ENCODE data around the gene CDH23. TPM values are rescaled to one million over a fixed set of nuclear protein-coding genes. Genes with fewer than 3 reads are reported as not detected.

Gene CDH23
- total RNA-seq, 1 experiment from 2014 or later = 0.34 TPM

DNA sequence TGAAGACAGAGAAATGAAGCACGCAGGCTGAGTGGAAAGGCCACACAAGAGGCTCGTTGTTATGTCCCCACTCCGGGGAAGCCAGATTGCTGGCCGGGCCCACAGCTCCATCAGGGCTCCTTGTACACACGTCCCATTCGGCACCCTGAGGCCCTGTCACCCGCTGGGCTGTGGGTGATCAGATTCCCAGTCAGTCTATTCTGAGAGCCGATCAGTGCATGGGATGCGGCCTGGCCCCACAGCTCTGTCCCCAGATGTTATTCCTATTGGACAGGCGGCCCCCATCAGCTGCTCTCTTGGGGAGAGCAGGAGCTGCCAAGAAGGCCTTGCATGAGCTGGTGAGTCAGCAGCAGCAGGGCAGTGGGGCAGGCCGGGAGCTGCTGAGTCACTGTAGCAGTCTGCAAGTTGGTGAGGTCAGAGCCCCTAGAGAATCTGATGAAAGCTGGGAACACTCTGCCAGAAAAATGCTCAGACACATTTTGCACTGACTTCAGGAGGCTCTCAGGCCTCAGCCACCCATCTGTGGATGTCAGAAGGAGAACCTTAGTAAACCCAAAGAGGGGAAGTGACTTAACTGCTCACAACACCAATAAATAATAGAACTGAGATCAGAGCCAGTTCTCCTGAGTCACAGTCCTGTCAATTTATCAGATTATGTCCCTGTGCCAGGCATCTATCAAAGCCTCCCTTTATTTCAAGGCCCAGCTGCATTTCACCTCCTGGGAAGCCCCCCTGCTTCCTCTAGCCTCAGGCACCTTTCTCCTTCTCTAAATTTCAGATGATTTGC is 463.7 kb downstream of the CDH23 start:
- Histone ChIP-seq H3K27me3 (replicated peaks; ENCODE audit: control insufficient read depth, insufficient read depth, low read length) (no peaks in the 10 kb centered on the region), H3K4me1 (peaks cover 11% of the 10 kb centered on the region), H3K36me3 (ENCODE audit: control insufficient read depth, insufficient read depth, low read length) (no peaks in the 10 kb centered on the region), H3K9me3 (no peaks in the 10 kb centered on the region), H3K4me3 (ENCODE audit: low read depth, low read length) (no peak overlapping the region)
- Mint-ChIP-seq H3K4me3 (ENCODE audit: unreplicated experiment) (no peak overlapping the region), H3K27ac (ENCODE audit: unreplicated experiment) (peak overlapping the region; percentile 91), H3K4me1 (ENCODE audit: low read depth, unreplicated experiment) (peaks cover 6% of the 10 kb centered on the region), H3K36me3 (ENCODE audit: insufficient read depth, unreplicated experiment) (peaks cover 8% of the 10 kb centered on the region), H3K27me3 (ENCODE audit: insufficient read depth, unreplicated experiment) (no peaks in the 10 kb centered on the region), H3K9me3 (ENCODE audit: unreplicated experiment) (no peaks in the 10 kb centered on the region)
- POLR2A ChIA-PET = interaction anchor here (0.5 to 2.7 kb wide), 4 partner anchors 8 to 23 kb away, joined by 3 to 29 read pairs (median 3); partner anchors contain the start of gene PSAP
- peak; percentile 87 to 90 for DNase-seq
- TF ChIP-seq, protein P1, sequence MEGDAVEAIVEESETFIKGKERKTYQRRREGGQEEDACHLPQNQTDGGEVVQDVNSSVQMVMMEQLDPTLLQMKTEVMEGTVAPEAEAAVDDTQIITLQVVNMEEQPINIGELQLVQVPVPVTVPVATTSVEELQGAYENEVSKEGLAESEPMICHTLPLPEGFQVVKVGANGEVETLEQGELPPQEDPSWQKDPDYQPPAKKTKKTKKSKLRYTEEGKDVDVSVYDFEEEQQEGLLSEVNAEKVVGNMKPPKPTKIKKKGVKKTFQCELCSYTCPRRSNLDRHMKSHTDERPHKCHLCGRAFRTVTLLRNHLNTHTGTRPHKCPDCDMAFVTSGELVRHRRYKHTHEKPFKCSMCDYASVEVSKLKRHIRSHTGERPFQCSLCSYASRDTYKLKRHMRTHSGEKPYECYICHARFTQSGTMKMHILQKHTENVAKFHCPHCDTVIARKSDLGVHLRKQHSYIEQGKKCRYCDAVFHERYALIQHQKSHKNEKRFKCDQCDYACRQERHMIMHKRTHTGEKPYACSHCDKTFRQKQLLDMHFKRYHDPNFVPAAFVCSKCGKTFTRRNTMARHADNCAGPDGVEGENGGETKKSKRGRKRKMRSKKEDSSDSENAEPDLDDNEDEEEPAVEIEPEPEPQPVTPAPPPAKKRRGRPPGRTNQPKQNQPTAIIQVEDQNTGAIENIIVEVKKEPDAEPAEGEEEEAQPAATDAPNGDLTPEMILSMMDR (IDR thresholded peaks at IDR 0.05; ENCODE audit: insufficient read depth in 1 of 2, low read depth in 1 of 2, low read length in 1 of 2, severe bottlenecking in 1 of 2, unreplicated experiment in 1 of 2) = no peak
- CTCF ChIA-PET = interaction anchor here (0.5 to 1.5 kb wide), 6 partner anchors 9 to 46 kb away, joined by 3 to 6 read pairs (median 4); partner anchors contain the start of gene PSAP
- BruUV-seq (replicated peaks) = TSS peak; percentile 83
- intact Hi-C loops (cut with micrococcal nuclease; ENCODE audit: unreplicated experiment) = no loop called here

DNA sequence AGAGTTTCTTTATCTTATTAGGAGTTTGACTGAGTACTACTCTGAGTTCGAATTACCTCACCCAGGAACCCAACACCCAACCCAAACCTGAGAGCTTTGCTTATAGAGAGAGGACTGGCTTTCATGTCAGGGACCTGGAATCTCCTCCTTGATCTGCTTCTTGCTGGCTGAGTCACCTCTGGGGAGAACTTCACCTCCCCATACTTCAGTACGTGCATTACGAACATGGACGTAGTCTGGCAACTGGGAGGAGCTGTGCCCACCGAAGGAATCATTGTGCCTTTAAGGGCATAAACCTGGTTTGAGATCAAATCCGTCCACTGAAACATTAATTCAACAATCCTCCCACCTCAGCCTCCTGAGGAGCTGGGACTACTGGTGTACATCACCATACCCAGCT is 466.5 kb downstream of the CDH23 start:
- Mint-ChIP-seq H3K9me3 (ENCODE audit: unreplicated experiment) (no peaks in the 10 kb centered on the region), H3K4me1 (ENCODE audit: low read depth, unreplicated experiment) (peaks cover 14% of the 10 kb centered on the region), H3K27ac (ENCODE audit: unreplicated experiment) (no peak overlapping the region), H3K36me3 (ENCODE audit: insufficient read depth, unreplicated experiment) (peaks cover 8% of the 10 kb centered on the region), H3K4me3 (ENCODE audit: unreplicated experiment) (no peak overlapping the region), H3K27me3 (ENCODE audit: insufficient read depth, unreplicated experiment) (no peaks in the 10 kb centered on the region)
- no peaks in the 10 kb centered on the region for H3K9me3 ChIP-seq
- H3K4me1 ChIP-seq = peaks cover 19% of the 10 kb centered on the region
- TF ChIP-seq, protein P1 (IDR thresholded peaks at IDR 0.05; ENCODE audit: insufficient read depth in 1 of 2, low read depth in 1 of 2, low read length in 1 of 2, severe bottlenecking in 1 of 2, unreplicated experiment in 1 of 2) = no peak
- H3K4me3 ChIP-seq (ENCODE audit: low read depth, low read length) = no peak overlapping the region
- ChIA-PET POLR2A (no interaction called here), CTCF (interaction anchor here (0.5 to 1.2 kb wide), 2 partner anchors 12 to 499 kb away, joined by 3 read pairs; partner anchors contain the start of gene PSAP)
- no peaks in the 10 kb centered on the region for H3K36me3 ChIP-seq (ENCODE audit: control insufficient read depth, insufficient read depth, low read length)
- H3K27me3 ChIP-seq (replicated peaks; ENCODE audit: control insufficient read depth, insufficient read depth, low read length) = no peaks in the 10 kb centered on the region
- intact Hi-C loops (cut with micrococcal nuclease; ENCODE audit: unreplicated experiment) = no loop called here
- no peak for DNase-seq
- BruUV-seq (replicated peaks) = no TSS peak

DNA sequence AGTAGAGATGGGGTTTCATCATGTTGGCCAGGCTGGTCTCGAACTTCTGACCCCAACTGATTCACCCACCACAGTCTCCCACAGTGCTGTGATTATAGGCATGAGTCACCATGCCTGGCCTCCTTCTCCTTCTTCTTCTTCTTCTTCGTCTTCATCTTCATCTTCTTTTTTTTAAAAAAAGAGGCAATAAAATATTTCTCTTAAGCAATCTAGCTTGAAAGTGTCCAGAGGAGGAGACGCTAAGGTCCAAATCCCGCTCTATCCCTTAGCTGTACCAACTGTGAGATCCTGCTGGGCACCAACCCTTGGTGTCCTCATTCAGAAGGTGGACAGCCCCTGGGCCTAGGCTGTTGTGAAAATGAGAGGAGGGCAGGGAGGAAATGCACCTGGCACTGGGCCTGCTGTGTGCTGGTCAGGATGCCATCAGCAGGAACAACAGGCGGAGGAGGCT is 468.2 kb downstream of the CDH23 start:
- no peak overlapping the region for H3K4me3 Mint-ChIP-seq (ENCODE audit: unreplicated experiment)
- H3K36me3 Mint-ChIP-seq (ENCODE audit: insufficient read depth, unreplicated experiment) = peaks cover 8% of the 10 kb centered on the region
- no peak overlapping the region for H3K27ac Mint-ChIP-seq (ENCODE audit: unreplicated experiment)
- CTCF ChIA-PET = interaction anchor here (0.7 kb wide), 1 partner anchor 13 kb away, joined by 5 read pairs; no protein-coding TSS in a partner anchor
- intact Hi-C loops (cut with micrococcal nuclease; ENCODE audit: unreplicated experiment) = no loop called here
- Histone ChIP-seq H3K4me3 (ENCODE audit: low read depth, low read length) (no peak overlapping the region), H3K36me3 (ENCODE audit: control insufficient read depth, insufficient read depth, low read length) (no peaks in the 10 kb centered on the region), H3K27me3 (replicated peaks; ENCODE audit: control insufficient read depth, insufficient read depth, low read length) (no peaks in the 10 kb centered on the region), H3K9me3 (no peaks in the 10 kb centered on the region), H3K4me1 (peaks cover 23% of the 10 kb centered on the region)
- DNase-seq = no peak
- TF ChIP-seq, protein P1 (IDR thresholded peaks at IDR 0.05; ENCODE audit: insufficient read depth in 1 of 2, low read depth in 1 of 2, low read length in 1 of 2, severe bottlenecking in 1 of 2, unreplicated experiment in 1 of 2) = no peak
- POLR2A ChIA-PET = no interaction called here
- H3K4me1 Mint-ChIP-seq (ENCODE audit: low read depth, unreplicated experiment) = peaks cover 18% of the 10 kb centered on the region
- BruUV-seq (replicated peaks) = no TSS peak
- no peaks in the 10 kb centered on the region for H3K9me3 Mint-ChIP-seq (ENCODE audit: unreplicated experiment)
- H3K27me3 Mint-ChIP-seq (ENCODE audit: insufficient read depth, unreplicated experiment) = no peaks in the 10 kb centered on the region

Small RNAs within 50 kb of the gene (microRNA-seq; reads per million reads assigned to microRNA genes)
- not detected for gene MIR7152

Other genes with a start within 250 kb of the CDH23 start
- gene UNC5B, start 184.3 kb upstream of the CDH23 start, total RNA-seq (2022) = 16.2 and 22.4 TPM in 2 replicates
- gene SLC29A3, start 77.7 kb upstream of the CDH23 start, total RNA-seq (2022) = 18.3 and 20.7 TPM in 2 replicates

Data from Caco-2 (cell line).